MM.1S (cell line): ENCODE data around the gene SYNE2.

Source experiments
- DNase-seq: peaks from one replicate; pipeline ENCODE4 v3.0.0-alpha.2; 2015
- H2AFZ ChIP-seq: fragments of 300-600 bp; sonication (generic); 2 replicates; pipeline ENCODE4 v1.6.0; 2016; ENCODE audit warnings: antibody characterized with exemption, low read length
- H3F3A ChIP-seq: fragments of 300-600 bp; sonication (generic); 2 replicates; pipeline ENCODE4 v1.6.1; 2016; ENCODE audit warnings: mild to moderate bottlenecking, antibody characterized with exemption, low read length, moderate library complexity, mixed read lengths; ENCODE audit not compliant: insufficient read depth
- H3K27ac ChIP-seq: fragments of 300-600 bp; sonication (generic); 2 replicates; pipeline ENCODE4 v1.5.1; 2016; ENCODE audit warnings: mild to moderate bottlenecking, low read length
- H3K27me3 ChIP-seq: fragments of 300-600 bp; sonication (generic); replicated peaks from 2 replicates; pipeline ENCODE4 v1.6.0; 2016; ENCODE audit warnings: low read length; ENCODE audit not compliant: insufficient read depth
- H3K36me3 ChIP-seq: fragments of 300-600 bp; sonication (generic); replicated peaks from 2 replicates; pipeline ENCODE4 v1.6.1; 2016; ENCODE audit warnings: mild to moderate bottlenecking, low read length, mixed read lengths; ENCODE audit not compliant: insufficient read depth
- H3K4me1 ChIP-seq: fragments of 300-600 bp; sonication (generic); 2 replicates; pipeline ENCODE4 v1.6.1; 2016; ENCODE audit warnings: low read length, mixed read lengths
- H3K4me2 ChIP-seq: fragments of 300-600 bp; sonication (generic); 2 replicates; pipeline ENCODE4 v1.6.0; 2016; ENCODE audit warnings: low read depth, low read length
- H3K4me3 ChIP-seq: fragments of 300-600 bp; sonication (generic); 2 replicates; pipeline ENCODE4 v1.5.1; 2016; ENCODE audit warnings: low read length, mixed read lengths
- H3K79me2 ChIP-seq: fragments of 300-600 bp; sonication (generic); 2 replicates; pipeline ENCODE4 v1.6.1; 2016; ENCODE audit warnings: mixed run types, low read length, mixed read lengths
- H3K9ac ChIP-seq: fragments of 300-600 bp; sonication (generic); 2 replicates; pipeline ENCODE4 v1.6.1; 2016; ENCODE audit warnings: low read length, mixed read lengths
- H3K9me2 ChIP-seq: fragments of 300-600 bp; sonication (generic); replicated peaks from 2 replicates; pipeline ENCODE4 v1.6.1; 2016; ENCODE audit warnings: mild to moderate bottlenecking, low read length, mixed read lengths; ENCODE audit not compliant: insufficient read depth
- H3K9me3 ChIP-seq: fragments of 300-600 bp; sonication (generic); replicated peaks from 2 replicates; pipeline ENCODE4 v1.6.1; 2016; ENCODE audit warnings: mild to moderate bottlenecking, low read length, mixed read lengths; ENCODE audit not compliant: insufficient read depth
- H4K20me1 ChIP-seq: fragments of 300-600 bp; sonication (generic); 2 replicates; pipeline ENCODE4 v1.6.1; 2016; ENCODE audit warnings: mild to moderate bottlenecking, low read length, moderate library complexity, mixed read lengths; ENCODE audit not compliant: insufficient read depth
- EZH2 ChIP-seq: fragments of 300-600 bp; sonication (generic); optimal IDR thresholded peaks from 2 replicates; pipeline ENCODE3; 2017; ENCODE audit warnings: low read depth, mild to moderate bottlenecking, antibody characterized with exemption, low read length, mixed read lengths
- EZH2phosphoT487 ChIP-seq: fragments of 300-600 bp; sonication (generic); IDR thresholded peaks from 2 replicates; pipeline ENCODE4 v1.6.1; 2018; ENCODE audit warnings: antibody characterized with exemption, low read length
- TF ChIP-seq, protein P1 (sequence below): fragments of 300-600 bp; sonication (generic); IDR thresholded peaks from 2 replicates; pipeline ENCODE4 v1.5.1; 2016; ENCODE audit warnings: antibody characterized with exemption, low read length, mixed read lengths

The SYNE2 gene

GRCh38 chr14:64200170-64200569, 347.4 kb downstream of the SYNE2 start:
- Histone ChIP-seq H3K36me3 (no peaks in the 10 kb centered on the region), H3K4me1 (peaks cover 24% of the 10 kb centered on the region), H3K79me2 (no peaks in the 10 kb centered on the region), H3K4me2 (no peak overlapping the region), H3K9ac (no peak overlapping the region), H3K9me3 (no peaks in the 10 kb centered on the region), H4K20me1 (no peaks in the 10 kb centered on the region), H2AFZ (no peak overlapping the region), H3K4me3 (no peak overlapping the region), H3K27me3 (no peaks in the 10 kb centered on the region), H3K27ac (no peak overlapping the region), H3F3A (peaks cover 15% of the 10 kb centered on the region), H3K9me2 (no peaks in the 10 kb centered on the region)
- no peak for DNase-seq
- TF ChIP-seq, protein P1, sequence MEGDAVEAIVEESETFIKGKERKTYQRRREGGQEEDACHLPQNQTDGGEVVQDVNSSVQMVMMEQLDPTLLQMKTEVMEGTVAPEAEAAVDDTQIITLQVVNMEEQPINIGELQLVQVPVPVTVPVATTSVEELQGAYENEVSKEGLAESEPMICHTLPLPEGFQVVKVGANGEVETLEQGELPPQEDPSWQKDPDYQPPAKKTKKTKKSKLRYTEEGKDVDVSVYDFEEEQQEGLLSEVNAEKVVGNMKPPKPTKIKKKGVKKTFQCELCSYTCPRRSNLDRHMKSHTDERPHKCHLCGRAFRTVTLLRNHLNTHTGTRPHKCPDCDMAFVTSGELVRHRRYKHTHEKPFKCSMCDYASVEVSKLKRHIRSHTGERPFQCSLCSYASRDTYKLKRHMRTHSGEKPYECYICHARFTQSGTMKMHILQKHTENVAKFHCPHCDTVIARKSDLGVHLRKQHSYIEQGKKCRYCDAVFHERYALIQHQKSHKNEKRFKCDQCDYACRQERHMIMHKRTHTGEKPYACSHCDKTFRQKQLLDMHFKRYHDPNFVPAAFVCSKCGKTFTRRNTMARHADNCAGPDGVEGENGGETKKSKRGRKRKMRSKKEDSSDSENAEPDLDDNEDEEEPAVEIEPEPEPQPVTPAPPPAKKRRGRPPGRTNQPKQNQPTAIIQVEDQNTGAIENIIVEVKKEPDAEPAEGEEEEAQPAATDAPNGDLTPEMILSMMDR, result no peak
- TF ChIP-seq EZH2 (no peak), EZH2phosphoT487 (no peak)

GRCh38 chr14:64201296-64201695, 348.5 kb downstream of the SYNE2 start:
- H3K4me3 ChIP-seq, result no peak overlapping the region
- no peak overlapping the region for H3K27ac ChIP-seq
- H3K4me1 ChIP-seq, result peaks cover 17% of the 10 kb centered on the region
- no peak overlapping the region for H2AFZ ChIP-seq
- DNase-seq, result no peak
- no peak overlapping the region for H3K4me2 ChIP-seq
- H3K9ac ChIP-seq, result no peak overlapping the region
- H3K36me3 ChIP-seq, result no peaks in the 10 kb centered on the region
- H3F3A ChIP-seq, result peaks cover 15% of the 10 kb centered on the region
- no peaks in the 10 kb centered on the region for H3K27me3 ChIP-seq
- H4K20me1 ChIP-seq, result no peaks in the 10 kb centered on the region
- H3K9me2 ChIP-seq, result no peaks in the 10 kb centered on the region
- H3K79me2 ChIP-seq, result no peaks in the 10 kb centered on the region
- no peaks in the 10 kb centered on the region for H3K9me3 ChIP-seq
- TF ChIP-seq, protein P1, result no peak
- TF ChIP-seq EZH2phosphoT487 (no peak), EZH2 (no peak)

- Histone ChIP-seq H3K9ac (no peak overlapping the region), H3K27me3 (no peaks in the 10 kb centered on the region), H3K9me2 (no peaks in the 10 kb centered on the region), H2AFZ (no peak overlapping the region), H3K4me1 (peaks cover 17% of the 10 kb centered on the region), H3K4me3 (no peak overlapping the region), H3K9me3 (no peaks in the 10 kb centered on the region), H3K4me2 (no peak overlapping the region), H3K79me2 (no peaks in the 10 kb centered on the region), H3K36me3 (no peaks in the 10 kb centered on the region), H4K20me1 (no peaks in the 10 kb centered on the region), H3F3A (peaks cover 15% of the 10 kb centered on the region), H3K27ac (no peak overlapping the region)
- TF ChIP-seq, protein P1, result no peak
- TF ChIP-seq EZH2phosphoT487 (no peak), EZH2 (no peak)
- DNase-seq, result no peak
Observed at GRCh38 chr14:64201921-64202545, 349.2 kb downstream of the SYNE2 start.
